GM23338 (cell line): ENCODE results near the gene TMBIM6. TPM values are rescaled to one million over a fixed set of nuclear protein-coding genes. Genes with fewer than 3 reads are reported as not detected.

Experiments
- ATAC-seq: fragments of 200-7000 bp; cut with Tn5 transposase; 3 replicates; pipeline ENCODE4 v1.9.1; 2020
- DNase-seq: peaks from one replicate; pipeline ENCODE4 v3.0.0-alpha.2; 2015; ENCODE audit warnings: low spot score
- H2AFZ ChIP-seq: fragments of 200-600 bp; sonication (generic); 2 replicates; pipeline ENCODE4 v1.8.0; 2016; ENCODE audit warnings: antibody characterized with exemption, mild to moderate bottlenecking, moderate library complexity
- H3F3A ChIP-seq: fragments of 200-600 bp; sonication (generic); replicated peaks from 2 replicates; pipeline ENCODE4 v1.8.0; 2017; ENCODE audit warnings: antibody characterized with exemption, mixed run types, low read depth
- H3K27ac ChIP-seq: fragments of 200-600 bp; sonication (generic); 2 replicates; pipeline ENCODE4 v1.6.1; 2016; ENCODE audit warnings: low read depth
- H3K27me3 ChIP-seq: fragments of 200-600 bp; sonication (generic); 2 replicates; pipeline ENCODE4 v1.8.0; 2016; ENCODE audit warnings: mild to moderate bottlenecking, mixed run types, moderate library complexity; ENCODE audit not compliant: insufficient read depth
- H3K36me3 ChIP-seq: fragments of 200-600 bp; sonication (generic); 2 replicates; pipeline ENCODE4 v1.8.0; 2016; ENCODE audit warnings: mild to moderate bottlenecking; ENCODE audit not compliant: insufficient read depth
- H3K4me1 ChIP-seq: fragments of 200-600 bp; sonication (generic); 2 replicates; pipeline ENCODE4 v1.8.0; 2016; ENCODE audit warnings: mild to moderate bottlenecking, moderate library complexity; ENCODE audit not compliant: insufficient read depth
- H3K4me2 ChIP-seq: fragments of 200-600 bp; sonication (generic); 2 replicates; pipeline ENCODE4 v1.7.1; 2017; ENCODE audit warnings: mixed run types
- H3K4me3 ChIP-seq: fragments of 200-600 bp; sonication (generic); 2 replicates; pipeline ENCODE4 v1.6.1; 2016; ENCODE audit warnings: mixed run types
- H3K79me2 ChIP-seq: fragments of 200-600 bp; sonication (generic); replicated peaks from 2 replicates; pipeline ENCODE4 v1.8.0; 2017; ENCODE audit warnings: mild to moderate bottlenecking; ENCODE audit not compliant: insufficient read depth
- H3K9me2 ChIP-seq: fragments of 200-600 bp; sonication (generic); 2 replicates; pipeline ENCODE4 v1.8.0; 2017; ENCODE audit not compliant: insufficient read depth
- H4K20me1 ChIP-seq: fragments of 200-600 bp; sonication (generic); replicated peaks from 2 replicates; pipeline ENCODE4 v1.8.0; 2017; ENCODE audit warnings: mild to moderate bottlenecking; ENCODE audit not compliant: insufficient read depth
- H3K27ac Mint-ChIP-seq: 2 replicates; pipeline ENCODE4 v1.8.0; 2020; ENCODE audit warnings: inconsistent platforms, mild to moderate bottlenecking, moderate library complexity, mixed read lengths
- H3K27me3 Mint-ChIP-seq: 3 replicates; pipeline ENCODE4 v1.8.0; 2022; ENCODE audit warnings: low read depth, mild to moderate bottlenecking, moderate library complexity, mixed read lengths, inconsistent platforms; ENCODE audit not compliant: insufficient read depth, poor library complexity
- H3K36me3 Mint-ChIP-seq: 3 replicates; pipeline ENCODE4 v1.8.0; 2021; ENCODE audit warnings: low read depth, mild to moderate bottlenecking, inconsistent platforms, moderate library complexity, mixed read lengths
- H3K4me1 Mint-ChIP-seq: 3 replicates; pipeline ENCODE4 v1.8.0; 2020; ENCODE audit warnings: mild to moderate bottlenecking, inconsistent platforms, mixed read lengths
- H3K4me3 Mint-ChIP-seq: 3 replicates; pipeline ENCODE4 v1.8.0; 2021; ENCODE audit warnings: moderate library complexity, mild to moderate bottlenecking, inconsistent platforms, mixed read lengths
- H3K9me3 Mint-ChIP-seq: 3 replicates; pipeline ENCODE4 v1.8.0; 2020; ENCODE audit warnings: moderate library complexity, mild to moderate bottlenecking, inconsistent platforms, mixed read lengths
- CREB1 ChIP-seq: fragments of 250-450 bp; sonication (Bioruptor Pico); IDR thresholded peaks from 2 replicates; pipeline ENCODE4 v1.5.0; 2020; ENCODE audit warnings: low read depth, mild to moderate bottlenecking, moderate library complexity
- EZH2 ChIP-seq: fragments of 200-600 bp; sonication (generic); IDR thresholded peaks from one replicate; pipeline ENCODE4 v1.8.0; 2017; ENCODE audit warnings: antibody characterized with exemption, mild to moderate bottlenecking, low read depth; ENCODE audit not compliant: unreplicated experiment
- EZH2phosphoT487 ChIP-seq: fragments of 200-600 bp; sonication (generic); IDR thresholded peaks from one replicate; pipeline ENCODE4 v1.8.1; 2018; ENCODE audit warnings: antibody characterized with exemption; ENCODE audit not compliant: unreplicated experiment
- JUNB ChIP-seq: IDR thresholded peaks from one replicate; pipeline ENCODE4 v1.6.1; 2016; ENCODE audit warnings: antibody characterized with exemption; ENCODE audit not compliant: unreplicated experiment
- NANOG ChIP-seq: IDR thresholded peaks from 2 replicates; pipeline ENCODE4 v1.6.1; 2016; ENCODE audit warnings: antibody characterized with exemption, borderline replicate concordance
- POLR2AphosphoS5 ChIP-seq: IDR thresholded peaks from 2 replicates; pipeline ENCODE4 v1.6.1; 2016; ENCODE audit warnings: antibody characterized with exemption, low read depth
- STAT1 ChIP-seq: IDR thresholded peaks from one replicate; pipeline ENCODE4 v1.6.1; 2016; ENCODE audit warnings: antibody characterized with exemption; ENCODE audit not compliant: unreplicated experiment
- ZNF114 ChIP-seq: fragments of 250-450 bp; sonication (Bioruptor Pico); IDR thresholded peaks from 2 replicates; pipeline ENCODE4 v1.5.0; 2020; ENCODE audit warnings: mild to moderate bottlenecking, moderate library complexity
- ZNF331 ChIP-seq: fragments of 250-450 bp; sonication (Bioruptor Pico); IDR thresholded peaks from 2 replicates; pipeline ENCODE4 v1.5.0; 2020; ENCODE audit warnings: low read depth, mild to moderate bottlenecking, moderate library complexity
- polyA plus RNA-seq: library from polyadenylated mRNA; unstranded; fragments of >200 nt; fragmentation: Nextera tagmentation; extraction: Ambion mirVana; gene quantifications from 2 replicates; pipeline ENCODE4 v1.2.1, GENCODE V29; 2016
- total RNA-seq: library from RNA; depleted of rRNA; stranded (reverse); fragments of >200 nt; shearing (Covaris generic); gene quantifications from 2 replicates; pipeline ENCODE4 v1.2.3, GENCODE V29; 2014
- TF ChIP-seq, protein P1 (sequence below), 2 experiments: fragments of 200-600 bp in 1 of 2; sonication (generic) in 1 of 2; conservative IDR thresholded peaks; 2 replicates each; pipeline versions ENCODE4 v1.5.1 to v1.6.1; 2016 to 2017; ENCODE audit warnings: antibody characterized with exemption in 2 of 2, low read depth in 2 of 2, mild to moderate bottlenecking in 2 of 2, moderate library complexity in 1 of 2
- TF ChIP-seq, protein P2 (sequence below): IDR thresholded peaks from 2 replicates; pipeline ENCODE4 v1.6.1; 2016; ENCODE audit warnings: antibody characterized with exemption

Gene TMBIM6
- total and polyA plus RNA-seq, 2 experiments from 2014 or later: 245 to 349 TPM

- no peak for ATAC-seq
- H3K4me3 Mint-ChIP-seq: no peak overlapping the region
Measured at GRCh38 chr12:49787672-49788071, 46.3 kb downstream of the TMBIM6 start.

DNA sequence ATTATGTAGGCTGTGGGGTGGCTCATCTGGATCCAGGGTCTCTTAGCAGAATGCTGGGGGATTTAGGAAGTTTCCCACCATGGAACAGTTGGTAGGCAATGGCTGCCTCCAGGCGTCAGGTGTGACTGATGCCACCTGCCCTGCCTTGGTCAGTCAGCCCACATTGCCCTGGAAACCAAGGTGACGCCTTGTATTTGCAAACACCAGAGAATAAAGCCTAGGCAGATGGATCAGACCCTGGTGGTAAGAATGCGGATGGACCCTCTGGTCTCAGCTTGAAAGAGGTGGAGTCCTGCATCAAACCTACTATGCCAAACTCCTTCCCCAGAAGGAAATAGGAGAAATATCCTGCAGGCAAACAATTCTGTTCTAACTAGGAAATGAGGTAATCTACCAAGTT is 48.6 kb downstream of the TMBIM6 start:
- 0 out of 2 replicates have a peak, but pooled peaks cover 4% of the 10 kb centered on the region for H3K9me2 ChIP-seq
- no peak overlapping the region for H2AFZ ChIP-seq
- H3K27me3 ChIP-seq: no peaks in the 10 kb centered on the region
- peaks cover 7% of the 10 kb centered on the region for H3K9me3 Mint-ChIP-seq
- no peak overlapping the region for H3K4me2 ChIP-seq
- peak; percentile 71 for ATAC-seq
- peak overlapping the region; percentile 65; the same call in 1 of the 2 replicates for H3K27ac Mint-ChIP-seq
- H4K20me1 ChIP-seq: no peaks in the 10 kb centered on the region; the same call in 1 of the 2 replicates
- no peaks in the 10 kb centered on the region for H3K36me3 ChIP-seq
- no peak for TF ChIP-seq POLR2AphosphoS5
- TF ChIP-seq, protein P1, sequence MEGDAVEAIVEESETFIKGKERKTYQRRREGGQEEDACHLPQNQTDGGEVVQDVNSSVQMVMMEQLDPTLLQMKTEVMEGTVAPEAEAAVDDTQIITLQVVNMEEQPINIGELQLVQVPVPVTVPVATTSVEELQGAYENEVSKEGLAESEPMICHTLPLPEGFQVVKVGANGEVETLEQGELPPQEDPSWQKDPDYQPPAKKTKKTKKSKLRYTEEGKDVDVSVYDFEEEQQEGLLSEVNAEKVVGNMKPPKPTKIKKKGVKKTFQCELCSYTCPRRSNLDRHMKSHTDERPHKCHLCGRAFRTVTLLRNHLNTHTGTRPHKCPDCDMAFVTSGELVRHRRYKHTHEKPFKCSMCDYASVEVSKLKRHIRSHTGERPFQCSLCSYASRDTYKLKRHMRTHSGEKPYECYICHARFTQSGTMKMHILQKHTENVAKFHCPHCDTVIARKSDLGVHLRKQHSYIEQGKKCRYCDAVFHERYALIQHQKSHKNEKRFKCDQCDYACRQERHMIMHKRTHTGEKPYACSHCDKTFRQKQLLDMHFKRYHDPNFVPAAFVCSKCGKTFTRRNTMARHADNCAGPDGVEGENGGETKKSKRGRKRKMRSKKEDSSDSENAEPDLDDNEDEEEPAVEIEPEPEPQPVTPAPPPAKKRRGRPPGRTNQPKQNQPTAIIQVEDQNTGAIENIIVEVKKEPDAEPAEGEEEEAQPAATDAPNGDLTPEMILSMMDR (conservative IDR thresholded peaks at IDR 0.05; ENCODE audit: low read depth in 2 of 2): peak; percentile 34 to 55
- peaks cover 14% of the 10 kb centered on the region for H3K27me3 Mint-ChIP-seq
- H3K4me3 Mint-ChIP-seq: no peak overlapping the region; the same call in 2 of the 3 replicates
- peaks cover 19% of the 10 kb centered on the region for H3K4me1 Mint-ChIP-seq
- peak; percentile 89 for DNase-seq
- peaks cover 9% of the 10 kb centered on the region; the same call in 1 of the 2 replicates for H3K4me1 ChIP-seq
- no peak overlapping the region for H3K4me3 ChIP-seq
- no peak overlapping the region for H3K27ac ChIP-seq
- H3K79me2 ChIP-seq: no peaks in the 10 kb centered on the region
- H3K36me3 Mint-ChIP-seq: peaks cover 9% of the 10 kb centered on the region; the same call in 1 of the 3 replicates
- no peaks in the 10 kb centered on the region for H3F3A ChIP-seq

More at GRCh38 chr12:49787672-49788071, 46.3 kb downstream of the TMBIM6 start:
- Histone ChIP-seq H2AFZ (no peak overlapping the region), H3K27ac (no peak overlapping the region), H3K36me3 (no peaks in the 10 kb centered on the region), H3K4me1 (peaks cover 9% of the 10 kb centered on the region; the same call in 1 of the 2 replicates), H3K4me3 (no peak overlapping the region), H3K79me2 (no peaks in the 10 kb centered on the region), H4K20me1 (no peaks in the 10 kb centered on the region; the same call in 1 of the 2 replicates), H3F3A (no peaks in the 10 kb centered on the region), H3K27me3 (no peaks in the 10 kb centered on the region), H3K4me2 (no peak overlapping the region), H3K9me2 (0 out of 2 replicates have a peak, but pooled peaks cover 4% of the 10 kb centered on the region)
- TF ChIP-seq CREB1 (CRISPR knock-in tag) (no peak), JUNB (no peak), ZNF114 (CRISPR knock-in tag) (no peak), ZNF331 (CRISPR knock-in tag) (no peak)
- H3K4me1 Mint-ChIP-seq: peaks cover 19% of the 10 kb centered on the region
- no peak overlapping the region for H3K27ac Mint-ChIP-seq
- H3K9me3 Mint-ChIP-seq: peaks cover 7% of the 10 kb centered on the region
- peaks cover 12% of the 10 kb centered on the region for H3K27me3 Mint-ChIP-seq
- H3K36me3 Mint-ChIP-seq: peaks cover 9% of the 10 kb centered on the region; the same call in 1 of the 3 replicates
- DNase-seq: no peak

GRCh38 chr12:49790741-49791555 is 49.6 kb downstream of the TMBIM6 start:
- Histone ChIP-seq H3K9me2 (0 out of 2 replicates have a peak, but pooled peaks cover 4% of the 10 kb centered on the region), H2AFZ (no peak overlapping the region), H3K36me3 (no peaks in the 10 kb centered on the region), H3K27me3 (no peaks in the 10 kb centered on the region), H3F3A (no peaks in the 10 kb centered on the region), H3K4me3 (no peak overlapping the region), H3K79me2 (no peaks in the 10 kb centered on the region), H3K4me1 (peaks cover 9% of the 10 kb centered on the region; the same call in 1 of the 2 replicates), H3K27ac (0 out of 2 replicates have a peak overlapping the region, but pooled peaks have one; percentile 50), H3K4me2 (no peak overlapping the region), H4K20me1 (no peaks in the 10 kb centered on the region)
- Mint-ChIP-seq H3K27me3 (peaks cover 14% of the 10 kb centered on the region), H3K36me3 (peaks cover 9% of the 10 kb centered on the region; the same call in 1 of the 3 replicates), H3K4me3 (no peak overlapping the region; the same call in 2 of the 3 replicates), H3K9me3 (peaks cover 7% of the 10 kb centered on the region), H3K27ac (peak overlapping the region; percentile 78), H3K4me1 (peaks cover 19% of the 10 kb centered on the region)
- no peak for DNase-seq
- ATAC-seq: peak; percentile 16; the same call in 2 of the 3 replicates
- TF ChIP-seq, protein P1 (conservative IDR thresholded peaks at IDR 0.05; ENCODE audit: low read depth in 2 of 2): no peak
- no peak for TF ChIP-seq NANOG
- TF ChIP-seq JUNB: no peak
- TF ChIP-seq CREB1 (CRISPR knock-in tag): no peak
- no peak for TF ChIP-seq POLR2AphosphoS5
- TF ChIP-seq, protein P2, sequence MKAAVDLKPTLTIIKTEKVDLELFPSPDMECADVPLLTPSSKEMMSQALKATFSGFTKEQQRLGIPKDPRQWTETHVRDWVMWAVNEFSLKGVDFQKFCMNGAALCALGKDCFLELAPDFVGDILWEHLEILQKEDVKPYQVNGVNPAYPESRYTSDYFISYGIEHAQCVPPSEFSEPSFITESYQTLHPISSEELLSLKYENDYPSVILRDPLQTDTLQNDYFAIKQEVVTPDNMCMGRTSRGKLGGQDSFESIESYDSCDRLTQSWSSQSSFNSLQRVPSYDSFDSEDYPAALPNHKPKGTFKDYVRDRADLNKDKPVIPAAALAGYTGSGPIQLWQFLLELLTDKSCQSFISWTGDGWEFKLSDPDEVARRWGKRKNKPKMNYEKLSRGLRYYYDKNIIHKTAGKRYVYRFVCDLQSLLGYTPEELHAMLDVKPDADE: no peak
- no peak for TF ChIP-seq EZH2
- TF ChIP-seq STAT1: no peak
- TF ChIP-seq ZNF114 (CRISPR knock-in tag): no peak
- no peak for TF ChIP-seq EZH2phosphoT487
